ENCODE measurements around the gene GRID1.

GRID1 gene

GRCh38 chr10:85851934-85852333, 514.7 kb downstream of the GRID1 start:
- Histone ChIP-seq H2AFZ (ENCODE audit: low read length) (no peak overlapping the region), H3K79me2 (ENCODE audit: low read length) (no peaks in the 10 kb centered on the region), H3K4me3 (ENCODE audit: low read length) (no peak overlapping the region), H3K4me1 (ENCODE audit: low read length) (no peaks in the 10 kb centered on the region), H3K36me3 (replicated peaks; ENCODE audit: insufficient read depth, low read length) (no peaks in the 10 kb centered on the region), H3K27ac (ENCODE audit: low read length) (no peak overlapping the region), H3F3A (ENCODE audit: insufficient read depth, low read length) (no peaks in the 10 kb centered on the region), H3K4me2 (ENCODE audit: low read depth, low read length) (no peak overlapping the region), H4K20me1 (ENCODE audit: insufficient read depth, low read length) (no peaks in the 10 kb centered on the region), H3K9me2 (replicated peaks; ENCODE audit: insufficient read depth, low read length) (no peaks in the 10 kb centered on the region), H3K9ac (ENCODE audit: low read length) (no peak overlapping the region), H3K9me3 (replicated peaks; ENCODE audit: insufficient read depth, low read length) (no peaks in the 10 kb centered on the region), H3K27me3 (replicated peaks; ENCODE audit: insufficient read depth, low read length) (no peaks in the 10 kb centered on the region)
- DNase-seq, result no peak
- no peak for TF ChIP-seq EZH2 (optimal IDR thresholded peaks at IDR 0.05; ENCODE audit: low read depth, low read length)
- TF ChIP-seq, protein P1, sequence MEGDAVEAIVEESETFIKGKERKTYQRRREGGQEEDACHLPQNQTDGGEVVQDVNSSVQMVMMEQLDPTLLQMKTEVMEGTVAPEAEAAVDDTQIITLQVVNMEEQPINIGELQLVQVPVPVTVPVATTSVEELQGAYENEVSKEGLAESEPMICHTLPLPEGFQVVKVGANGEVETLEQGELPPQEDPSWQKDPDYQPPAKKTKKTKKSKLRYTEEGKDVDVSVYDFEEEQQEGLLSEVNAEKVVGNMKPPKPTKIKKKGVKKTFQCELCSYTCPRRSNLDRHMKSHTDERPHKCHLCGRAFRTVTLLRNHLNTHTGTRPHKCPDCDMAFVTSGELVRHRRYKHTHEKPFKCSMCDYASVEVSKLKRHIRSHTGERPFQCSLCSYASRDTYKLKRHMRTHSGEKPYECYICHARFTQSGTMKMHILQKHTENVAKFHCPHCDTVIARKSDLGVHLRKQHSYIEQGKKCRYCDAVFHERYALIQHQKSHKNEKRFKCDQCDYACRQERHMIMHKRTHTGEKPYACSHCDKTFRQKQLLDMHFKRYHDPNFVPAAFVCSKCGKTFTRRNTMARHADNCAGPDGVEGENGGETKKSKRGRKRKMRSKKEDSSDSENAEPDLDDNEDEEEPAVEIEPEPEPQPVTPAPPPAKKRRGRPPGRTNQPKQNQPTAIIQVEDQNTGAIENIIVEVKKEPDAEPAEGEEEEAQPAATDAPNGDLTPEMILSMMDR (IDR thresholded peaks at IDR 0.05; ENCODE audit: low read length), result no peak
- TF ChIP-seq EZH2phosphoT487 (IDR thresholded peaks at IDR 0.05; ENCODE audit: low read length), result no peak

DNA sequence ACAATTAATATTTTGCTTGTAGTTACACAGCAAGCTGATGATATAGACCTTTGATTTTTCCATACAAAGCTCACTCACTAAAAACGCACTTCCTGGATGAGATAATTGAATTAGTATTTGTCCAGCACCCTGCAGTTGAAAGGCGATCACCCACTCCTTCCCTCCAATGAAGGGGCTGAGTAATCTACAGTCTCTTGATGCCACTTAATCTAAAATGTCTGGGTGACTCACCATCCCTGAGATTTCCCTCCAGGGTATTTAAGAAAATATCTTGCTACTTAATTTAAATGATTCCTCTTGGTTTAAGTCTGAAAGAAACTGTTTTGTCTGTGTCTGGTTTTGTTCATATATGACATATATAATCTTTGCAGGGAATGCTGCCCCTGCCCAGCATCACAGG, 515.3 kb downstream of the GRID1 start:
- H4K20me1 ChIP-seq (ENCODE audit: insufficient read depth, low read length), result no peaks in the 10 kb centered on the region
- H3K9ac ChIP-seq (ENCODE audit: low read length), result no peak overlapping the region
- TF ChIP-seq EZH2phosphoT487 (IDR thresholded peaks at IDR 0.05; ENCODE audit: low read length) (no peak), EZH2 (optimal IDR thresholded peaks at IDR 0.05; ENCODE audit: low read depth, low read length) (no peak)
- TF ChIP-seq, protein P1 (IDR thresholded peaks at IDR 0.05; ENCODE audit: low read length), result no peak
- no peak for DNase-seq
- no peaks in the 10 kb centered on the region for H3F3A ChIP-seq (ENCODE audit: insufficient read depth, low read length)
- no peak overlapping the region for H2AFZ ChIP-seq (ENCODE audit: low read length)
- H3K4me3 ChIP-seq (ENCODE audit: low read length), result no peak overlapping the region
- H3K36me3 ChIP-seq (replicated peaks; ENCODE audit: insufficient read depth, low read length), result no peaks in the 10 kb centered on the region
- no peaks in the 10 kb centered on the region for H3K9me2 ChIP-seq (replicated peaks; ENCODE audit: insufficient read depth, low read length)
- H3K4me1 ChIP-seq (ENCODE audit: low read length), result no peaks in the 10 kb centered on the region
- H3K9me3 ChIP-seq (replicated peaks; ENCODE audit: insufficient read depth, low read length), result no peaks in the 10 kb centered on the region
- H3K27me3 ChIP-seq (replicated peaks; ENCODE audit: insufficient read depth, low read length), result no peaks in the 10 kb centered on the region
- H3K79me2 ChIP-seq (ENCODE audit: low read length), result no peaks in the 10 kb centered on the region
- H3K27ac ChIP-seq (ENCODE audit: low read length), result no peak overlapping the region
- no peak overlapping the region for H3K4me2 ChIP-seq (ENCODE audit: low read depth, low read length)

GRCh38 chr10:85850736-85851135, 515.9 kb downstream of the GRID1 start:
- H3K9me2 ChIP-seq (replicated peaks; ENCODE audit: insufficient read depth, low read length), result no peaks in the 10 kb centered on the region
- no peaks in the 10 kb centered on the region for H3K27me3 ChIP-seq (replicated peaks; ENCODE audit: insufficient read depth, low read length)
- TF ChIP-seq EZH2 (optimal IDR thresholded peaks at IDR 0.05; ENCODE audit: low read depth, low read length) (no peak), EZH2phosphoT487 (IDR thresholded peaks at IDR 0.05; ENCODE audit: low read length) (no peak)
- TF ChIP-seq, protein P1 (IDR thresholded peaks at IDR 0.05; ENCODE audit: low read length), result no peak
- H4K20me1 ChIP-seq (ENCODE audit: insufficient read depth, low read length), result no peaks in the 10 kb centered on the region
- H3K4me3 ChIP-seq (ENCODE audit: low read length), result no peak overlapping the region
- H3K9ac ChIP-seq (ENCODE audit: low read length), result no peak overlapping the region
- H3K79me2 ChIP-seq (ENCODE audit: low read length), result no peaks in the 10 kb centered on the region
- no peaks in the 10 kb centered on the region for H3K4me1 ChIP-seq (ENCODE audit: low read length)
- no peak for DNase-seq
- no peaks in the 10 kb centered on the region for H3F3A ChIP-seq (ENCODE audit: insufficient read depth, low read length)
- H3K36me3 ChIP-seq (replicated peaks; ENCODE audit: insufficient read depth, low read length), result no peaks in the 10 kb centered on the region
- H3K27ac ChIP-seq (ENCODE audit: low read length), result no peak overlapping the region
- no peaks in the 10 kb centered on the region for H3K9me3 ChIP-seq (replicated peaks; ENCODE audit: insufficient read depth, low read length)
- H2AFZ ChIP-seq (ENCODE audit: low read length), result no peak overlapping the region
- H3K4me2 ChIP-seq (ENCODE audit: low read depth, low read length), result no peak overlapping the region
